Kidney tubule cell (primary cell): ENCODE measurements around the gene ALOX5.
"Not testable (repeated sequence)": the region's sequence is repeated elsewhere in the genome, so short reads cannot be mapped to it uniquely, and the experiment has no call there.

Source experiments
- DNase-seq: peaks from one replicate; pipeline ENCODE4 v3.0.0-alpha.2; 2018; ENCODE audit warnings: low spot score

ALOX5 gene

GRCh38 chr10:45404770-45405120 is 30.7 kb downstream of the ALOX5 start:
- no peak for DNase-seq

- no peak for DNase-seq
Measured at GRCh38 chr10:45407542-45407941, 33.5 kb downstream of the ALOX5 start.

- no peak for DNase-seq
Measured at GRCh38 chr10:45408421-45409319, 34.7 kb downstream of the ALOX5 start.

DNA sequence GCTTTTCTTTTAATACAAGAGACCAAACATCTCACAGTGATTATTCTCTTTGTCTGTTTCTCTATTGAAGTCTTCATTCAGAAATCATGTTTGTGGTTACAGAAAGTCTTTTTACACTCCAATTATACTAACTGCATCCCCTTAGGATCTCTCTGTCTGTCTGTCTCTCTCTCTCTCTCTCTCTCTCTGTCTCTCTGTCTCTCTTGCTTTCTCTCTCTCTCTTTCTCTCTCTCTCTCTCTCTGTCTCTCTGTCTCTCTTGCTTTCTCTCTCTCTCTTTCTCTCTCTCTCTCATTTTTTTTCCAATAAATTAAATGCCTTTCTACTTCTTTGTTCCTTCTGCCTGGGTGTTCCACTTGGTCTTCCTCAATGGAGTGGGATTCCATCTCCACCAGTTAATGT is 35.3 kb downstream of the ALOX5 start:
- DNase-seq: not testable (repeated sequence)

DNA sequence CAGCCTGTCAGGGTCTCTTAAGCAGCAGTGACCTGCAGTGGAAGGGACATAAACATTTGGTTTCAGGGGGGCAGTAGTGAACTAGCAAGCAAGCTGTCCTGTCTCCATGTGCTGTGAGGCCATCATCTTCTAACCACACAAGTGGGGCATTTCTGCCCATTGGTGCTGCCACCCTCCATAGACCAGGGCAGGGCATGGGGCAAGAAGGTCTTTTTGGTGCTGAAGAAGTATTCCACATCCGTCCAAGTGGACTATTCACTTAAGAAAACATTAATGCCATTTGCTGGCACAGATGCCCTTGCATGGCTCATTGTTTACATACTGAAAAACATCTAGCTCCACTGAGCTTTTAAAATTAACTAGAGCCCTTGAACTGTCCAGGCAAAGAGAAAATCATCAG is 35.8 kb downstream of the ALOX5 start:
- DNase-seq: no peak

DNA sequence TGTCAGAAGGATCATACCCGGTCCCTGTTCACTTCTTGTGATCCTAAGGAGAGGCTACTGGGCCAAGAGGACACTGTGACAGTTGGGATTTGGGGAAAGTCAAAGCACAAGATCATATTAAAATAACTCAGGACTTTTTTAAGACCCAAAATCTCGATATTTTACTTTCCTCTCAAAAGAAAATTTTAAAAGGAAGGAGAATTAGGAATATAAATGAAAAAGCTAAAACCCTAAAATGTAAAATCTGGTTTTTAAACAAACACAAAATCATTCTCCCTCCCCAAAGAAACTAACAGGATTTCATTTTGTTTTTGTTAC is 36.4 kb downstream of the ALOX5 start:
- no peak for DNase-seq

DNA sequence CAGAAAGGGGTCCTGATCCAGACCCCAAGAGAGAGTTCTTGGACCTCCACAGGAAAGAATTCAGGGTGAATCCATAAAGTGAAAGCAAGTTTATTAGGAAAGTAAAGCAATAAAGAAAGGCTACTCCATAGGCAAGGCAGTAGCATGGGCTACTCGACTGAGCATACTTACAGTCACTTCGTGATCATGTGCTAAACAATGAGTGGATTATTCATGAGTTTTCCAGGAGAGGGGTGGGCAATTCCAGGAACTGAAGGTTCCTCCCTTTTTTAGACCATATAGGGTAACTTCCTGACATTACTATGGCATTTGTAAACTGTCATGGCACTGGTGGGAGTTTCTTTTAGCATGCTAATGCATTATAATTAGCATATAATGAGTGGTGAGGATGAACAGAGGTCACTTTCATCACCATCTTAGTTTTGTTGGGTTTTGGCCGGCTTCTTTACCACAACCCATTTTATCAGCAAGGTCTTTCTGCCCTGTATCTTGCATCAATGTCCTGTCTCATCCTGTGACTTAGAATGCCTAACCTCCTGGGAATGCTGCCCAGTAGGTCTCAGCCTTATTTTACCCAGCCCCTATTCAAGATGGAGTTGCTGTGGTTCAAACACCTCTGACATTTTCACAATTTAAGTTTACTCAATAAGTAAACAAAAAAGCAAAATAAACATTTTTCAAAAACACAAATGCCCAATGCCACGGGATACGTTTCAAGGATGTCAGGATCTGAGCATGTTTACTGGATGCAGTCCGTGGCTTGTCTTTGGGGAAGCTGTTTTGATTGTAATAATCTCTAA is 37.0 kb downstream of the ALOX5 start:
- no peak for DNase-seq

GRCh38 chr10:45411607-45411940 is 37.6 kb downstream of the ALOX5 start:
- no peak for DNase-seq

- DNase-seq: not testable (repeated sequence)
Measured at GRCh38 chr10:45415062-45415461, 41.0 kb downstream of the ALOX5 start.

DNA sequence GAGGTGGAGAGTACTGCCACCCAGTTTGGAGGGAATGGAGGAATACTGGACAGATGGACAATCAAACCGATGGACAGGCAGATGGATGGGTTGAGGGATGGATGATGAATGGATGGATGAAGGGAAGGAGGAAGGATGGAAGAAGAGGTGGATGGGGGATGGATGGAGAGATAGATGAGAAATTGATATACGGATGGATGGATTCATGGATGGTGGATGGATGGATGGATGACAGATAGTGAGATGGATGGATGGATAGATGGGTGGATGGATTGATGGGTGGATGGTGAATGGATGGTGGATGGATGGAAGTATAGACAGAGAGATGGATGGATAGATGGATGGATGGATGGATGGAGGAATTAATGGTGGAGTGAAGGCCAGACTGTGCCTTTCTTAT is 42.6 kb downstream of the ALOX5 start:
- no peak for DNase-seq

DNA sequence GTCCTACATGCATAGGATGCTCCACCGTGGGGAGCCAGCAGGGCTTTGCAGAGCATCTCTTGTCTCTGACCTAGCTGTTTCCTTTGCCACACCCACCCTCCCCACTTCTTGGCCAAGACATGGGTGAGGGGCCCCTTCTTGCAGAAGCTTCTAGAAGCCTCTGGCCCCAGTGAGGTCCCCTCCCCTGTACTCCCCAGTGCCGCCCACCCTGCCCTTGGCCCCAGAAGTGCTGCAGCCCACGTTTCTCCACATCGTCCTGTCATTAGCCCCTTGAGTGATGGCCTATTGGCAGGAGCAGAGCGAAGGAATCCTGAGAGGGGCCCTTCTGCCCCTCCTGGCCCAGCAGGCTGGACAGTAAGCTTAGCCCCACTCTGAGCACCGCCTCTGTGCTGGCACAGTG is 43.7 kb downstream of the ALOX5 start:
- no peak for DNase-seq

- DNase-seq: no peak
Measured at GRCh38 chr10:45418417-45418848, 44.4 kb downstream of the ALOX5 start.

GRCh38 chr10:45418849-45419675 is 45.0 kb downstream of the ALOX5 start:
- DNase-seq: peak; percentile 70

DNA sequence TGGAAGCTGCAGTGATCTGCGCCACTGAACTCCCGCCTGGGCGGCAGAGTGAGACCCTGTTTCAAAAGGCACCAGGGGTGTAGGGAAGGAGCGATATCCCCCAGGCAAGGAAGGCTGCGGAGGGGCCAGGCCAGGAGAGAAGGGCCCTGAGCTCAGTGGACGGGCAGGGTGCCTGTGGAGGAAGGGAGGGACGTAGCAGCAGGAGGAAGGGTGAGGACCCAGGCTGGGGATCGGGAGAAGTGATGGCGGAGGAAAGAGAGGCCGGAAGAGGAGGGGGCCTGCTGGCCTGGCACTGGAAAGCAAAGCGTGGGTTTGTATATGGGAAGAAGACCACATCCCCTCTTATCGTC is 45.6 kb downstream of the ALOX5 start:
- no peak for DNase-seq

GRCh38 chr10:45420453-45421192 is 46.6 kb downstream of the ALOX5 start:
- DNase-seq: peak; percentile 92

DNA sequence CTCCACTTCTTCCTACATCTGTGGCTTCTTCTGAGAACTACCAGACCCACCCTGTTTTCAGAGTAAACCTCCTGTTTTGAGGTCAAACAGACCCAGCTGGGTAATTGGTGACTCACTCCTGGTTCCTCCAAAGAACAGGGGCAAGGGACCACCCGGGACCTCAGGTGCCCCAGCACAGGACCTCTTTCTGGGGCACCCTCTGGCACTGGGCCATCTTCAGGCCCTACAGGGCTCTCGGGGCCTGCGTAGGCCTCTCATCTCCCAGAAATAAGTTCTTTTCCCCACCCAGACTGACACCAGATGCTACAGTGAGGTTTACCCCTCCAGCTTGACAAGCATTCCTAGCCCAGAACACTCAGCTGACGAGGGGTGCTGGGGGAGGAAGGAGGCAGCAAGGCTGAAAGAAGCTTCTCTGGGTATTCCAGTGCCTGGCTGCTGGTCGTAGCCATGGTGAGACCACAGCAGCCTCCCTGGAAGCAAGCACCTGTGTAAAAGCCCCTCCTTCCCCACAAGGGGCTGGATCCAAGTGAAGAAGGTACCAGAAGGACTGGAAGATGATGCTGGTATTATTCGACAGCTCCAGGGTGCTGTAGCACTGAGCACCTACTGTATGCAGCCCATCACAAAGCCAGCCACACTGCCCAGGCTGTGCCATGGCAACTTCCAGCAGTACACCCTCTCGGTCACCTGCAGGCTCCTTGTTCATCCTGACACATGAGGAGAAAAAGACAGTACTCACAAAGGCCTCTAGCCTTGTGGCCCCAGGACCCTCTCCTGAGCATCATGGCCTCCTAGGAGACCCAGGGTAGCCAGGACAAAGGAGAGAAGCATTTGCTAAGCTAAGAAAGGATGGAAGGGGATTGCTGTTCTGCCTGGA is 47.4 kb downstream of the ALOX5 start:
- no peak for DNase-seq

GRCh38 chr10:45422207-45422865 is 48.3 kb downstream of the ALOX5 start:
- no peak for DNase-seq

GRCh38 chr10:45422866-45423659 is 49.0 kb downstream of the ALOX5 start:
- DNase-seq: no peak

GRCh38 chr10:45423976-45424499 is 50.0 kb downstream of the ALOX5 start:
- no peak for DNase-seq
